ENCODE measurements around the gene PCDHA11. TPM values are rescaled to one million over a fixed set of nuclear protein-coding genes. Genes with fewer than 3 reads are reported as not detected.

PCDHA11 gene
- total and polyA plus RNA-seq, 2 of the 13 experiments (the other 11 are each of a cell fraction or from before 2014, with no cell fraction given), result 0.29 TPM; not detected in 1

DNA sequence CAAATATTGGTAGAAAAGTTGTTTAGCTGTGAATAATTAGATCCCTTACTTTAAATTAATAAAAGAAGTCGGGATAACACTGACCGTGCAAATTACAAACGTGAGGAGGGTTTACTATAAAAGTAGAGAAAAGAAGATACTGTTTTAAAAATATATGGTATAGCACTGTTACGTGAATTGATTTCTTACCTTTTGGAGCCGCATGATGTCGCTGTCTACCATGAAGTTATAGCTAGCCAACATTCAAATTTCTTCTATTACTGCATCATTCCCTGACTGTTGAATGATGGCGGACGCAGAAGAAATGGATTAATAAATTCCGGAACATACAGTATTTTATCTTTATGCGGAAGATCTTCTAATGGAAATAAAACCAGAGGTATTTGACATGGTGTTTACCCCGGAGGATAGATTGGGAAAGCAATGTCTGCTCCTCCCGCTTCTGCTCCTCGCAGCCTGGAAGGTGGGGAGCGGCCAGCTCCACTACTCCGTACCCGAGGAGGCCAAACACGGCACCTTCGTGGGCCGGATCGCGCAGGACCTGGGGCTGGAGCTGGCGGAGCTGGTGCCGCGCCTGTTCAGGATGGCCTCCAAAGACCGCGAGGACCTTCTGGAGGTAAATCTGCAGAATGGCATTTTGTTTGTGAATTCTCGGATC lies 40.9 kb upstream of the PCDHA11 start, which contains the start of gene PCDHA6:
Gene PCDHA6 (plus strand): TSS at position 257 of the 658 bp plus-strand sequence. CDS start 132 bp downstream, at position 389.
- in situ Hi-C loops (cut with HindIII; ENCODE audit: extremely low pct_ligation_motif_present, low pct_unique_long_range_greater_than_20kb), result no loop called here
- no TSS peak for BruUV-seq (replicated peaks)
- intact Hi-C loops (cut with micrococcal nuclease; ENCODE audit: unreplicated experiment), result no loop called here
- no peaks in the 10 kb centered on the region for H3K36me3 ChIP-seq (replicated peaks in 1 of 2; ENCODE audit: control insufficient read depth in 1 of 2, insufficient read depth in 2 of 2, low read length in 2 of 2)
- FAIRE-seq (no peak), DNase-seq (ENCODE audit: low spot score) (no peak), ATAC-seq (no peak)
- H3K9ac ChIP-seq (ENCODE audit: insufficient read depth, low read depth, low read length), result no peak within 1 kb of the TSS
- no peaks in the 10 kb centered on the region for H3K9me3 ChIP-seq (ENCODE audit: low read length)
- H3K27me3 ChIP-seq (ENCODE audit: control insufficient read depth in 1 of 2, insufficient read depth in 2 of 2, low read length in 2 of 2), result no peaks in the 10 kb centered on the region; a peak in 1 of 5 replicates
- no peaks in the 10 kb centered on the region for H3K79me2 ChIP-seq (ENCODE audit: insufficient read depth, low read length)
- H2AFZ ChIP-seq (ENCODE audit: low read length), result no peak within 1 kb of the TSS
- no peak within 1 kb of the TSS for H3K4me2 ChIP-seq (ENCODE audit: low read depth, low read length)
- no peak within 1 kb of the TSS for H3K27ac ChIP-seq (ENCODE audit: extremely low read length, insufficient read depth, low read length)
- POLR2A ChIA-PET, result no interaction called here
- 62% methylated on average over 27 of the region's 27 CpGs for WGBS (ENCODE audit: low lambda C conversion rate)
- H4K20me1 ChIP-seq (ENCODE audit: insufficient read depth, low read length), result no peaks in the 10 kb centered on the region
- CTCF ChIA-PET (ENCODE audit: low intra/inter-chr PET ratio, low total read pairs), result no interaction called here
- H3K4me3 ChIP-seq (replicated peaks in 1 of 3; ENCODE audit: insufficient read depth in 1 of 3, low read depth in 2 of 3, low read length in 3 of 3), result no peak within 1 kb of the TSS
- H3K4me1 ChIP-seq (ENCODE audit: insufficient read depth, low read length), result no peaks in the 10 kb centered on the region
- TF ChIP-seq, protein P1, sequence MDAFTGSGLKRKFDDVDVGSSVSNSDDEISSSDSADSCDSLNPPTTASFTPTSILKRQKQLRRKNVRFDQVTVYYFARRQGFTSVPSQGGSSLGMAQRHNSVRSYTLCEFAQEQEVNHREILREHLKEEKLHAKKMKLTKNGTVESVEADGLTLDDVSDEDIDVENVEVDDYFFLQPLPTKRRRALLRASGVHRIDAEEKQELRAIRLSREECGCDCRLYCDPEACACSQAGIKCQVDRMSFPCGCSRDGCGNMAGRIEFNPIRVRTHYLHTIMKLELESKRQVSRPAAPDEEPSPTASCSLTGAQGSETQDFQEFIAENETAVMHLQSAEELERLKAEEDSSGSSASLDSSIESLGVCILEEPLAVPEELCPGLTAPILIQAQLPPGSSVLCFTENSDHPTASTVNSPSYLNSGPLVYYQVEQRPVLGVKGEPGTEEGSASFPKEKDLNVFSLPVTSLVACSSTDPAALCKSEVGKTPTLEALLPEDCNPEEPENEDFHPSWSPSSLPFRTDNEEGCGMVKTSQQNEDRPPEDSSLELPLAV (CRISPR knock-in tag; conservative IDR thresholded peaks at IDR 0.05; ENCODE audit: low read depth), result no peak
- TF ChIP-seq SATB2 (CRISPR knock-in tag; IDR thresholded peaks at IDR 0.05) (no peak), HMGA1 (CRISPR knock-in tag; conservative IDR thresholded peaks at IDR 0.05) (no peak), FOXO1 (CRISPR knock-in tag; IDR thresholded peaks at IDR 0.05) (no peak), TBP (CRISPR knock-in tag; IDR thresholded peaks at IDR 0.05) (no peak), DNMT3B (CRISPR knock-in tag; conservative IDR thresholded peaks at IDR 0.05) (no peak), PAWR (CRISPR knock-in tag; IDR thresholded peaks at IDR 0.05; ENCODE audit: borderline replicate concordance) (no peak), ZNF563 (CRISPR knock-in tag; IDR thresholded peaks at IDR 0.05) (no peak), TRIM24 (CRISPR knock-in tag; IDR thresholded peaks at IDR 0.05) (no peak), ZNF678 (CRISPR knock-in tag; IDR thresholded peaks at IDR 0.05) (no peak), ZNF329 (CRISPR knock-in tag; IDR thresholded peaks at IDR 0.05; ENCODE audit: low read depth) (no peak), ZC3H13 (CRISPR knock-in tag; IDR thresholded peaks at IDR 0.05) (no peak), SRSF1 (optimal IDR thresholded peaks at IDR 0.05; ENCODE audit: low read depth, low read length) (no peak)
- TF ChIP-seq, protein P2, sequence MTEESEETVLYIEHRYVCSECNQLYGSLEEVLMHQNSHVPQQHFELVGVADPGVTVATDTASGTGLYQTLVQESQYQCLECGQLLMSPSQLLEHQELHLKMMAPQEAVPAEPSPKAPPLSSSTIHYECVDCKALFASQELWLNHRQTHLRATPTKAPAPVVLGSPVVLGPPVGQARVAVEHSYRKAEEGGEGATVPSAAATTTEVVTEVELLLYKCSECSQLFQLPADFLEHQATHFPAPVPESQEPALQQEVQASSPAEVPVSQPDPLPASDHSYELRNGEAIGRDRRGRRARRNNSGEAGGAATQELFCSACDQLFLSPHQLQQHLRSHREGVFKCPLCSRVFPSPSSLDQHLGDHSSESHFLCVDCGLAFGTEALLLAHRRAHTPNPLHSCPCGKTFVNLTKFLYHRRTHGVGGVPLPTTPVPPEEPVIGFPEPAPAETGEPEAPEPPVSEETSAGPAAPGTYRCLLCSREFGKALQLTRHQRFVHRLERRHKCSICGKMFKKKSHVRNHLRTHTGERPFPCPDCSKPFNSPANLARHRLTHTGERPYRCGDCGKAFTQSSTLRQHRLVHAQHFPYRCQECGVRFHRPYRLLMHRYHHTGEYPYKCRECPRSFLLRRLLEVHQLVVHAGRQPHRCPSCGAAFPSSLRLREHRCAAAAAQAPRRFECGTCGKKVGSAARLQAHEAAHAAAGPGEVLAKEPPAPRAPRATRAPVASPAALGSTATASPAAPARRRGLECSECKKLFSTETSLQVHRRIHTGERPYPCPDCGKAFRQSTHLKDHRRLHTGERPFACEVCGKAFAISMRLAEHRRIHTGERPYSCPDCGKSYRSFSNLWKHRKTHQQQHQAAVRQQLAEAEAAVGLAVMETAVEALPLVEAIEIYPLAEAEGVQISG (CRISPR knock-in tag; IDR thresholded peaks at IDR 0.05), result no peak
- TF ChIP-seq, protein P3, sequence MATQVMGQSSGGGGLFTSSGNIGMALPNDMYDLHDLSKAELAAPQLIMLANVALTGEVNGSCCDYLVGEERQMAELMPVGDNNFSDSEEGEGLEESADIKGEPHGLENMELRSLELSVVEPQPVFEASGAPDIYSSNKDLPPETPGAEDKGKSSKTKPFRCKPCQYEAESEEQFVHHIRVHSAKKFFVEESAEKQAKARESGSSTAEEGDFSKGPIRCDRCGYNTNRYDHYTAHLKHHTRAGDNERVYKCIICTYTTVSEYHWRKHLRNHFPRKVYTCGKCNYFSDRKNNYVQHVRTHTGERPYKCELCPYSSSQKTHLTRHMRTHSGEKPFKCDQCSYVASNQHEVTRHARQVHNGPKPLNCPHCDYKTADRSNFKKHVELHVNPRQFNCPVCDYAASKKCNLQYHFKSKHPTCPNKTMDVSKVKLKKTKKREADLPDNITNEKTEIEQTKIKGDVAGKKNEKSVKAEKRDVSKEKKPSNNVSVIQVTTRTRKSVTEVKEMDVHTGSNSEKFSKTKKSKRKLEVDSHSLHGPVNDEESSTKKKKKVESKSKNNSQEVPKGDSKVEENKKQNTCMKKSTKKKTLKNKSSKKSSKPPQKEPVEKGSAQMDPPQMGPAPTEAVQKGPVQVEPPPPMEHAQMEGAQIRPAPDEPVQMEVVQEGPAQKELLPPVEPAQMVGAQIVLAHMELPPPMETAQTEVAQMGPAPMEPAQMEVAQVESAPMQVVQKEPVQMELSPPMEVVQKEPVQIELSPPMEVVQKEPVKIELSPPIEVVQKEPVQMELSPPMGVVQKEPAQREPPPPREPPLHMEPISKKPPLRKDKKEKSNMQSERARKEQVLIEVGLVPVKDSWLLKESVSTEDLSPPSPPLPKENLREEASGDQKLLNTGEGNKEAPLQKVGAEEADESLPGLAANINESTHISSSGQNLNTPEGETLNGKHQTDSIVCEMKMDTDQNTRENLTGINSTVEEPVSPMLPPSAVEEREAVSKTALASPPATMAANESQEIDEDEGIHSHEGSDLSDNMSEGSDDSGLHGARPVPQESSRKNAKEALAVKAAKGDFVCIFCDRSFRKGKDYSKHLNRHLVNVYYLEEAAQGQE (IDR thresholded peaks at IDR 0.05; ENCODE audit: borderline replicate concordance in 1 of 2, low read depth in 1 of 2, low read length in 2 of 2), result no peak

Data from HepG2 (cell line).